HUES64 (cell line): Measurements from ENCODE around the gene LIPT1.

Experiments
- H3K27ac ChIP-seq: 2 replicates; pipeline ENCODE4 v1.7.0; 2013; ENCODE audit warnings: low read depth, low read length, inconsistent platforms
- H3K27me3 ChIP-seq: 2 replicates; pipeline ENCODE4 v1.6.1; 2013; ENCODE audit warnings: mild to moderate bottlenecking, low read length; ENCODE audit not compliant: insufficient read depth
- H3K36me3 ChIP-seq: 2 replicates; pipeline ENCODE4 v1.6.1; 2013; ENCODE audit warnings: mild to moderate bottlenecking, low read length; ENCODE audit not compliant: insufficient read depth
- H3K4me1 ChIP-seq: 2 replicates; pipeline ENCODE4 v1.6.1; 2013; ENCODE audit warnings: mild to moderate bottlenecking, low read length, moderate library complexity; ENCODE audit not compliant: insufficient read depth
- H3K4me3 ChIP-seq: 2 replicates; pipeline ENCODE4 v1.5.1; 2013; ENCODE audit warnings: mild to moderate bottlenecking, low read length, moderate library complexity
- H3K9ac ChIP-seq: 2 replicates; pipeline ENCODE4 v1.6.1; 2013; ENCODE audit warnings: mild to moderate bottlenecking, low read depth, low read length
- H3K9me3 ChIP-seq: 2 replicates; pipeline ENCODE4 v1.6.1; 2013; ENCODE audit warnings: low read depth, low read length; ENCODE audit not compliant: insufficient read depth
- WGBS: fragments of 150-250, 120-280 bp; methylation state at CpG from one replicate; pipeline ENCODE4 v1.1.7; 2013; ENCODE audit warnings: missing lambda C conversion rate; 5-methylcytosine and 5-hydroxymethylcytosine counted together

The LIPT1 gene

GRCh38 chr2:99141110-99142108 lies 13.4 kb upstream of the LIPT1 start, which contains the start of gene C2orf15:
Gene C2orf15, plus strand, starts transcription at chr2:99141707. Its CDS starts 8,852 bp downstream, at chr2:99150559.
- Histone ChIP-seq H3K4me3 (peak within 1 kb of the TSS; percentile 88), H3K9ac (peak within 1 kb of the TSS; percentile 75), H3K27me3 (peaks cover 11% of the 10 kb centered on the region; the same call in 1 of the 2 replicates), H3K9me3 (no peaks in the 10 kb centered on the region), H3K4me1 (peaks cover 11% of the 10 kb centered on the region), H3K36me3 (no peaks in the 10 kb centered on the region), H3K27ac (peak within 1 kb of the TSS; percentile 96)
- under 1% methylated on average over 84 of the region's 84 CpGs for WGBS

- H3K4me1 ChIP-seq: peaks cover 3% of the 10 kb centered on the region; the same call in 1 of the 2 replicates
- H3K36me3 ChIP-seq: no peaks in the 10 kb centered on the region
- H3K9ac ChIP-seq: no peak overlapping the region
- no peaks in the 10 kb centered on the region for H3K27me3 ChIP-seq
- 100% methylated on average over 1 of the region's 1 CpG for WGBS
- H3K9me3 ChIP-seq: no peaks in the 10 kb centered on the region
- no peak overlapping the region for H3K4me3 ChIP-seq
- H3K27ac ChIP-seq: no peak overlapping the region
Observed at GRCh38 chr2:99150706-99151105, 4.1 kb upstream of the LIPT1 start.

GRCh38 chr2:99152199-99152895 lies 2.4 kb upstream of the LIPT1 start:
- Histone ChIP-seq H3K9me3 (no peaks in the 10 kb centered on the region), H3K4me1 (peaks cover 6% of the 10 kb centered on the region; the same call in 1 of the 2 replicates), H3K27ac (no peak overlapping the region), H3K36me3 (peaks cover 9% of the 10 kb centered on the region), H3K4me3 (no peak overlapping the region), H3K9ac (no peak overlapping the region), H3K27me3 (no peaks in the 10 kb centered on the region)
- WGBS: 90% methylated on average over 7 of the region's 7 CpGs

DNA sequence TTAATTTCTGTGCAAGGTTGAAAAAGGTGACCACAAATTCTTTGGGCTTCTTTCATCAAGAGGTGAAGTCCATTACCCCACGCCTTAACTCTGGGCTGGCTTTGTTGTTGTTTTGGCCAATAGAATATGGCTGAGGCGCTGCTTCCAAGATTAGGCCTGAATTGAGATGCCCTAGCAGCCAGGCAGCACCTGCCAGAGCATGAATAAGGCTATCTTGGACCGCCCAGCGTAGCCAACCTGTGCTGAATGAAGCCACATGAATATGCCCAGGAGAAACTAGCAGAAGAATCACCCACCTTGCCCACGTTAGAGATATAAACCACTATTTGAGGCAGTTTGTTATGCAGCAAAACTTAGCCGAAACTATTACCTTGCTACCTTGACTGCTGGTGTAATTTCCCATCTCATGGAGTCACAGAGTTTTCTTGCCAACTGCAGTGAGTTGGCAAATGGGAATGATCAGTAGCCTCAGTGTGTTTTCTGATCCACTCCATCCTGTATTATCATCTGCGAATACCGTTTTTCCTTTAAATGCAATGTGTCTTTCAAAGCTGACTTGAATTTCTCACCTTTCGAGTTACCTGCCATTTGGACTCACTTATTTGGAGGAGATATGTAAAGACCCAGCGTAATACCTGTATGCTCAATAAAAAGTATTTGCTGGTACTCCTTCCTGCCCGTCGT lies 704 bp upstream of the LIPT1 start:
- H3K9ac ChIP-seq: peak overlapping the region; percentile 86
- peaks cover 16% of the 10 kb centered on the region for H3K36me3 ChIP-seq
- no peak overlapping the region for H3K27ac ChIP-seq
- no peaks in the 10 kb centered on the region for H3K27me3 ChIP-seq
- 55% methylated on average over 12 of the region's 12 CpGs for WGBS
- peak overlapping the region; percentile 79 for H3K4me3 ChIP-seq
- H3K4me1 ChIP-seq: peaks cover 6% of the 10 kb centered on the region; the same call in 1 of the 2 replicates
- no peaks in the 10 kb centered on the region for H3K9me3 ChIP-seq

GRCh38 chr2:99156891-99157290 lies 2.1 kb downstream of the LIPT1 start:
- Histone ChIP-seq H3K4me1 (peaks cover 6% of the 10 kb centered on the region; the same call in 1 of the 2 replicates), H3K27me3 (no peaks in the 10 kb centered on the region), H3K4me3 (no peak overlapping the region), H3K36me3 (peaks cover 27% of the 10 kb centered on the region), H3K9me3 (no peaks in the 10 kb centered on the region), H3K27ac (no peak overlapping the region), H3K9ac (no peak overlapping the region)
- WGBS: 95% methylated on average over 1 of the region's 1 CpG

DNA sequence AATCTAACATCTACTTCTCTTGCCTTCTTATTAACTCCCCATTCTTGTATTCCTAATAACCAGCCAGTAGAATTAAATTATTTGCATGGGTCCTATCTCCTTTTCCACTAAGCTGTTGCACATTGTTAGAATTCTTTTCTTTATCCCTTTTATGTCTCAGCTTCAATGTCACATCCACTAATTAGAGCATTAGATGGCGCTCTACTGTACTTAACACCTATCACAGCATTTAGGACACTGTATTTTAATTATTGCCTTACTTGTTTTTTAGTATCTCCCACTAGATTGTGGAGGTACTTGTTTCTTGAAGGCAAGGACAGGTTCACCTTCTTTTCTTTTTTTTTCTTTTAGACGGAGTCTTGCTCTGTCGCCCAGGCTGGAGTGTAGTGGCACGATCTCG lies 3.8 kb downstream of the LIPT1 start:
- H3K27ac ChIP-seq: no peak overlapping the region
- peaks cover 35% of the 10 kb centered on the region for H3K36me3 ChIP-seq
- no peak overlapping the region for H3K4me3 ChIP-seq
- H3K9ac ChIP-seq: no peak overlapping the region
- H3K4me1 ChIP-seq: peaks cover 6% of the 10 kb centered on the region; the same call in 1 of the 2 replicates
- WGBS: 97% methylated on average over 5 of the region's 5 CpGs
- no peaks in the 10 kb centered on the region for H3K27me3 ChIP-seq
- no peaks in the 10 kb centered on the region for H3K9me3 ChIP-seq

DNA sequence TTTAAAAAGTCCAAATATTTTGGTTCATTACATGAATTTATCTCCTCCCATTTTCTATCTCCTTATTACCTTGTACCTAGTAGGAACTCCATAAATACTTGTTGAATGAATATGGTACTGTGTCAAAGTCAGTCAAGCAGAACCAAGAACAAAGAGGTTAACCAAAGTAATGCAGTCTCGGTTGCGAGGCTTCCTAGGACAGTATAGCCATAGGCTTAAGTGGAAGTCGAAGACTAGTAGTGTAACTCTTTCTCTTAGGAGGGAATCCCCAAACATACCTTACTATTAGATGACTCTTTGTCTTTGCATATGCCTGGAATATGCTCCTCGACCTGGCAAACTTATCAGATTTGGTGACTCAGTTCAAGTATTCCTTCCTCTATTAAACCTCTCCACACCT lies 4.8 kb downstream of the LIPT1 start:
- no peaks in the 10 kb centered on the region for H3K27me3 ChIP-seq
- no peak overlapping the region for H3K27ac ChIP-seq
- WGBS: 96% methylated on average over 4 of the region's 4 CpGs
- H3K36me3 ChIP-seq: peaks cover 37% of the 10 kb centered on the region
- H3K9me3 ChIP-seq: no peaks in the 10 kb centered on the region
- H3K4me1 ChIP-seq: peaks cover 3% of the 10 kb centered on the region; the same call in 1 of the 2 replicates
- H3K4me3 ChIP-seq: no peak overlapping the region
- no peak overlapping the region for H3K9ac ChIP-seq

- H3K4me1 ChIP-seq: no peaks in the 10 kb centered on the region
- peaks cover 65% of the 10 kb centered on the region for H3K36me3 ChIP-seq
- H3K9ac ChIP-seq: no peak overlapping the region
- WGBS: 92% methylated on average over 5 of the region's 5 CpGs
- H3K4me3 ChIP-seq: no peak overlapping the region
- no peaks in the 10 kb centered on the region for H3K27me3 ChIP-seq
- no peak overlapping the region for H3K27ac ChIP-seq
- no peaks in the 10 kb centered on the region for H3K9me3 ChIP-seq
Observed at GRCh38 chr2:99166218-99166617, 11.5 kb downstream of the LIPT1 start.

DNA sequence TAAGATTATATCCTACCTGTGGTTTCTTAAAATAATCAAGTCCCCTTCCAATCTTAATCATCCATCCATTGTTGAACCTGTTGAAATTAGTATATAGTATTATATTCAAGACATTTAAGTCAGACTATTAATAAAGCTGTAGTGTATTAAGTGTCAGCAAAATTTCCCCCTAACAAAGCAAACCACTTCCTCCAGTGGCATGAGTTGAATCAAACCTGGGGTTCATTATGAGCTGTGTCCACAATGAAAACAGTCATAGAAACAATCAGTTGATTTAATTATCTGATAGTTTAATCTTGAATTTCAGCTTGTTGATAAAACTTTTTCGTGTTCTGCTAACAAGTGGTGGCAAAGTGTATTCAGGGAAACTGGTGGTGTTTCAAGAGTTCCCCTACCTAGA lies 14.8 kb downstream of the LIPT1 start:
- H3K4me3 ChIP-seq: no peak overlapping the region
- H3K27ac ChIP-seq: no peak overlapping the region
- H3K36me3 ChIP-seq: peaks cover 71% of the 10 kb centered on the region
- H3K9ac ChIP-seq: no peak overlapping the region
- no peaks in the 10 kb centered on the region for H3K27me3 ChIP-seq
- H3K9me3 ChIP-seq: no peaks in the 10 kb centered on the region
- H3K4me1 ChIP-seq: no peaks in the 10 kb centered on the region
- 87% methylated on average over 1 of the region's 1 CpG for WGBS

GRCh38 chr2:99171377-99172140 lies 16.8 kb downstream of the LIPT1 start:
- WGBS: 96% methylated on average over 7 of the region's 8 CpGs
- H3K27me3 ChIP-seq: no peaks in the 10 kb centered on the region
- H3K27ac ChIP-seq: no peak overlapping the region
- H3K9me3 ChIP-seq: no peaks in the 10 kb centered on the region
- no peaks in the 10 kb centered on the region for H3K4me1 ChIP-seq
- H3K4me3 ChIP-seq: no peak overlapping the region
- no peak overlapping the region for H3K9ac ChIP-seq
- H3K36me3 ChIP-seq: peaks cover 59% of the 10 kb centered on the region
